Nephron (organoid): ENCODE results near the gene SHROOM2.
A peak's percentile ranks its signal among the peaks of the same experiment; 100 is the strongest.

Experiments used
- H3K27ac Mint-ChIP-seq, 3 experiments: 2 replicates each; pipeline ENCODE4 v1.8.0; 2020; ENCODE audit warnings: mixed read lengths in 3 of 3, mild to moderate bottlenecking in 2 of 3, moderate library complexity in 1 of 3
- H3K27me3 Mint-ChIP-seq: 2 replicates; pipeline ENCODE4 v1.8.0; 2021; ENCODE audit warnings: low read depth, mild to moderate bottlenecking, moderate library complexity, mixed read lengths
- H3K36me3 Mint-ChIP-seq: 2 replicates; pipeline ENCODE4 v1.8.0; 2020; ENCODE audit warnings: low read depth, mixed read lengths
- H3K4me1 Mint-ChIP-seq: 2 replicates; pipeline ENCODE4 v1.8.0; 2020; ENCODE audit warnings: mixed read lengths
- H3K4me3 Mint-ChIP-seq, 3 experiments: 2 replicates each; pipeline ENCODE4 v1.8.0; 2020; ENCODE audit warnings: mild to moderate bottlenecking in 3 of 3, mixed read lengths in 3 of 3, moderate library complexity in 2 of 3
- H3K9me3 Mint-ChIP-seq: 2 replicates; pipeline ENCODE4 v1.8.0; 2020; ENCODE audit warnings: mixed read lengths
- TF ChIP-seq, protein P1 (sequence below), 3 experiments: fragments of 200-600 bp; sonication (generic); IDR thresholded peaks; one replicate each; pipeline ENCODE4 v1.5.0; 2021; ENCODE audit warnings: antibody characterized with exemption in 3 of 3; ENCODE audit not compliant: unreplicated experiment in 3 of 3

The SHROOM2 gene

DNA sequence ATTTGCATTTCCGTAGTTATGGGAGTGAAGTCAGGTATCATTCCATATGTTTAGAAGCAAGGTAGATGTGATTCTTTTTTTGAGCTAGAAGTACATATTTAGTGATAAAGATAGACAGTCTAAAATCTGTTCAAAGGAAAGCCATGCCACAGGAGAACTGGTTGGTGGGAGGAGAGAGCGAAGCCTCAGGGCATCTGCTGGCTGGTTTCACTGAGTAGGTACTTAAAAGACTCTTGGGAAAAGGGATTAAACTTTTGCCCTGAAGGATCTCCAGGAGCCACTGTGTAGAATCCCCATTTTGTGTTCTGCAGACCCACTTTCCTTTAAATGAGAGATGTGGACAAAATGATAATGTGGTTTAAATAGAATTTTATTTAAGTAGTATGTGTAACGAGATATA lies 89.6 kb downstream of the SHROOM2 start:
- Mint-ChIP-seq H3K36me3 (peaks cover 35% of the 10 kb centered on the region), H3K4me3 (no peak overlapping the region), H3K27me3 (no peaks in the 10 kb centered on the region), H3K9me3 (peaks cover 6% of the 10 kb centered on the region), H3K4me1 (peaks cover 19% of the 10 kb centered on the region), H3K27ac (peak overlapping the region in 1 of 3 experiments; percentile 15)
- TF ChIP-seq, protein P1, sequence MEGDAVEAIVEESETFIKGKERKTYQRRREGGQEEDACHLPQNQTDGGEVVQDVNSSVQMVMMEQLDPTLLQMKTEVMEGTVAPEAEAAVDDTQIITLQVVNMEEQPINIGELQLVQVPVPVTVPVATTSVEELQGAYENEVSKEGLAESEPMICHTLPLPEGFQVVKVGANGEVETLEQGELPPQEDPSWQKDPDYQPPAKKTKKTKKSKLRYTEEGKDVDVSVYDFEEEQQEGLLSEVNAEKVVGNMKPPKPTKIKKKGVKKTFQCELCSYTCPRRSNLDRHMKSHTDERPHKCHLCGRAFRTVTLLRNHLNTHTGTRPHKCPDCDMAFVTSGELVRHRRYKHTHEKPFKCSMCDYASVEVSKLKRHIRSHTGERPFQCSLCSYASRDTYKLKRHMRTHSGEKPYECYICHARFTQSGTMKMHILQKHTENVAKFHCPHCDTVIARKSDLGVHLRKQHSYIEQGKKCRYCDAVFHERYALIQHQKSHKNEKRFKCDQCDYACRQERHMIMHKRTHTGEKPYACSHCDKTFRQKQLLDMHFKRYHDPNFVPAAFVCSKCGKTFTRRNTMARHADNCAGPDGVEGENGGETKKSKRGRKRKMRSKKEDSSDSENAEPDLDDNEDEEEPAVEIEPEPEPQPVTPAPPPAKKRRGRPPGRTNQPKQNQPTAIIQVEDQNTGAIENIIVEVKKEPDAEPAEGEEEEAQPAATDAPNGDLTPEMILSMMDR (IDR thresholded peaks at IDR 0.05; ENCODE audit: unreplicated experiment in 3 of 3), result no peak

DNA sequence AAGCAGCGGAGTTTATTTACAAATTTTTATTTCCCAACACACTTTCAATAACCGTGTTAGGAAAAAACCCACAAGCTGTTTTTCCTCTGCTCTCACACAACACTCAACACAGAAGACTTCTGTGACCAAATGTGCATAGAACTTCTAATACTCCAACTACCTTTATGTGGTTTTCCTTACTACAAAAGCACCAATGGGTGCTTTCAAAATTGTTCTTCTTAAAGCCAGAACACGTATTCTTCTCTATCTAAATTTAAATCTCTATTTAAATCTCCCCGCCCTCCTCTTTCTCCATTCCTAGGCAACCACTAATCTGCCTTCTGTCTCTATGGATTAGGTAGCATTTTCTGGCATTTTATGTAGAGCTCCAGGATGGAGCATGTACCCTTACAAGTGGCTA lies 90.0 kb downstream of the SHROOM2 start:
- Mint-ChIP-seq H3K4me3 (no peak overlapping the region), H3K27me3 (no peaks in the 10 kb centered on the region), H3K9me3 (peaks cover 6% of the 10 kb centered on the region), H3K27ac (no peak overlapping the region), H3K36me3 (peaks cover 35% of the 10 kb centered on the region), H3K4me1 (peaks cover 19% of the 10 kb centered on the region)
- TF ChIP-seq, protein P1 (IDR thresholded peaks at IDR 0.05; ENCODE audit: unreplicated experiment in 3 of 3), result no peak

GRCh38 chrX:9878146-9878820 lies 92.1 kb downstream of the SHROOM2 start:
- H3K4me3 Mint-ChIP-seq, result no peak overlapping the region
- peaks cover 28% of the 10 kb centered on the region for H3K36me3 Mint-ChIP-seq
- peaks cover 2% of the 10 kb centered on the region for H3K9me3 Mint-ChIP-seq
- H3K4me1 Mint-ChIP-seq, result peaks cover 28% of the 10 kb centered on the region
- TF ChIP-seq, protein P1 (IDR thresholded peaks at IDR 0.05; ENCODE audit: unreplicated experiment in 3 of 3), result no peak
- no peaks in the 10 kb centered on the region for H3K27me3 Mint-ChIP-seq
- peak overlapping the region in 2 of 3 experiments; percentile 68 to 77 for H3K27ac Mint-ChIP-seq

- no peak overlapping the region for H3K4me3 Mint-ChIP-seq
- H3K27me3 Mint-ChIP-seq, result no peaks in the 10 kb centered on the region
- TF ChIP-seq, protein P1 (IDR thresholded peaks at IDR 0.05; ENCODE audit: unreplicated experiment in 3 of 3), result no peak
- peaks cover 36% of the 10 kb centered on the region for H3K4me1 Mint-ChIP-seq
- H3K9me3 Mint-ChIP-seq, result no peaks in the 10 kb centered on the region
- no peak overlapping the region for H3K27ac Mint-ChIP-seq
- H3K36me3 Mint-ChIP-seq, result peaks cover 18% of the 10 kb centered on the region
These were observed 94.0 kb downstream of the SHROOM2 start for GRCh38 chrX:9880237-9880636.

DNA sequence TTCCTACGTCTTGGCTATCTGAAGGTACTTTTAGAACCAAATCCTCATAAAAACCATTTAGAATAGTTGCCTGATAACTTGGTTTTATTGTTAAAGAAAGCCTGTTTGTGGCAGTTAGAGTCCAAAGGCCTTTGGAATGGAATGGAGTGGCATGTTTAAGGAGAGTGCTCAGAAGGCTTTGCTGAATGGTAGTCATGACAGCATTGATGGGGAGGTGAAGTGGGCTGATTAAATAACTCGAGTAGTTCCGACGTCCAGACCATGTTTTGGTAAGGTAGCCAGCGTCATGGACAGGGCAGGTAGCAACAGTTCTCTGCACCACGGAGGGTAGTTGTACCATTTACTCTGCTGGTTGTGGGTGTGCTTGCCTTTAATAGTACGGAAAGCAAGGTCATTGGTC lies 94.6 kb downstream of the SHROOM2 start:
- no peaks in the 10 kb centered on the region for H3K9me3 Mint-ChIP-seq
- H3K27me3 Mint-ChIP-seq, result no peaks in the 10 kb centered on the region
- TF ChIP-seq, protein P1 (IDR thresholded peaks at IDR 0.05; ENCODE audit: unreplicated experiment in 3 of 3), result no peak

More for the DNA sequence above, 94.6 kb downstream of the SHROOM2 start:
- Mint-ChIP-seq H3K4me3 (no peak overlapping the region), H3K4me1 (peaks cover 36% of the 10 kb centered on the region), H3K27ac (no peak overlapping the region), H3K36me3 (peaks cover 16% of the 10 kb centered on the region)
